CD4-positive, alpha-beta T cell treated with Interleukin-15 for 1 hour (primary cell): ENCODE results near the gene CNPY1.
"Not testable (repeated sequence)": the region's sequence is repeated elsewhere in the genome, so short reads cannot be mapped to it uniquely, and the experiment has no call there.

Experiments used
- DNase-seq: peaks from one replicate; pipeline ENCODE4 v3.0.0-alpha.2; 2020

The CNPY1 gene

GRCh38 chr7:155546449-155546848 lies at the start of gene CNPY1:
TSS of gene CNPY1 (minus strand) at chr7:155546559. CDS start at chr7:155545929, 630 bp downstream.
- not testable (repeated sequence) for DNase-seq

DNA sequence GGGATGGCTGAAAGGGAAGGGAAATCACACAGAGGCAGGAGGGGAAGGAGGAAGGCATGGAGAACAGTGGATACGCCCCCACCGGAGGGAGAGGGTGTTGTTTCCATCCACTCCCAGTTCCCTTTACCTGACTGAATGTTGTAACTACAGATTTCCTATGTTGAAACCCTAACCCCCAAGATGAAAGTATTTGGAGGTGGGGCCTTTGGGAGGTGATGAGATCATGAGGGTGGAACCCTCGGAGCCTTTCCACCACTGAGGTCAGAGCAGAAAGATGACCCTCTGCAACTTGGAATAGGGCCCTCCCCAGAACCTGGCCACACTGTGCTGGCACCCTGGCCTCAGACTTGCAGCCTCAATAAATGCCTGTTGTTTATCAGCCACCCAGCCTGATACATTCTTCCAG lies 48.6 kb upstream of the CNPY1 start:
- no peak for DNase-seq

DNA sequence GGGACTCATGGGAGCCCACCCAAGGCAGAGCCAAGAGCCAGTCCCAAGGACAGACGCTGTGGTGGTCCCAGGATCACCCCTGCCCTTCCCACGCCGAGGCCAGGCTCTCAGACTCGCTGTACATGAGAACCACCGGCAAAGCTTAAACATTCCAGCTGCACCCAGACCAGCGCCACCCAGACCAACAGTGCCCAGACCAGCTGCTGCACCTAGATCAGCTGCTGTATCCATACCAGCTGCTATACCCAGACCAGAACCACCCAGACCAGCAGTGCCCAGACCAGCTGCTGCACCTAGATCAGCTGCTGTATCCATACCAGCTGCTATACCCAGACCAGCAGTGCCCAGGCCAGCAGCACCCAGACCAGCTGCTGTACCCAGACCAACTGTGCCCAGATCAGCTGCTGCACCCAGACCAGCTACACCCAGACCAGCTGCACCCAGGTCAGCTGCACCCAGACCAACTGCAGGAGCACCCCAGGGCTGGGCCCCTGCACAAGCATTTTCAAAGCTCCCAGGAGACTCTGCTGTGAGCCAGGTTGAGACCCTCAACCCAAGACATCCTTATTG lies 47.9 kb upstream of the CNPY1 start:
- no peak for DNase-seq

- no peak for DNase-seq
These were observed 47.3 kb upstream of the CNPY1 start for GRCh38 chr7:155593461-155594162.

GRCh38 chr7:155591055-155591775 lies 44.9 kb upstream of the CNPY1 start:
- no peak for DNase-seq

GRCh38 chr7:155590215-155591018 lies 44.1 kb upstream of the CNPY1 start:
- peak; percentile 84 for DNase-seq

DNA sequence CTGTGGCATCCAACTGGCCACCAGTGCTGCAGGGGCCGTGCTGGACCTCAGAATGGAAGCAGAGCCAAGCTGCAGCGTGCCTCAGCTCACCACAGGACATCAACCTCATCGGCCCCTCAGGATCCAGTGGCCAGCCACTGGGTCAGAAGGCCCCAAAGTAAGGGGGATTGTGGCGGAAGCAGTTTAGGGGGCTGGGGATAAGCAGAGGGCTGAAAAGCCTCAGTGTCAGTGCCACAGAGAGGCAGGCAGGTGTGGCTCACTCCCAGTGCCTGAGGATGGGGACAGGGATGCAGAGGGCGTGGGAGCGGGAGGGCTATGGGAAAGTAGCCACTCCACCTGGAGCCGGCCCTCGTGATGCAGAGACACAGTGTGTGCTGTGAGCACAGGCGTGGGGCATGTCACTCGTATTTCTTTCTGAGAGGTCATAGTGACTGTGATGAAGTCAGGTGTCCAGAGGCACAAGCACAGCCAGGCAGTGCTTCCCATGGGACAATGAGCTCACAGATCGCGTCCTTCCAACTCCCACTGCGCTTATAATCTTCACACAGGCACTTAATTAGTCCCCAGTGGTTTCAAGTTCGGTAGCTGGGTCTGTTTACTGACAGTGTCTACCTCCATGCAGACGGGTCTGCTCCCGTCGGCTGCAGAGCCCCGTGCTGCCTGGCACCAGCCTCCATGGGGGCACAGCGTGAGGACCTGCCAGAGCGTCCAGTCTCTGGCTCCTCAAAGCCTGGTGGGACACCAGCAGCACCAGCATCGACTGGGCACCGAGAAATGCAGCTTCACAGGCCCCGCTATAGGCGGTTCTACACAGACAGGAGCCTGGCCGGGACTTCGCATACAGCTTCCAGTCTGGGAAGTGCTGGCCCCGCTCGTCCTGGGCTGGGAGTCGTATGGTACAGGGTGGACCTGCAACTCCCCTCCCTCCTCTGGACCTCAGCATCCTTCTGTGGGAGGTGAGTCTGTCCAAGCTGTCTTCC lies 42.9 kb upstream of the CNPY1 start:
- no peak for DNase-seq

DNA sequence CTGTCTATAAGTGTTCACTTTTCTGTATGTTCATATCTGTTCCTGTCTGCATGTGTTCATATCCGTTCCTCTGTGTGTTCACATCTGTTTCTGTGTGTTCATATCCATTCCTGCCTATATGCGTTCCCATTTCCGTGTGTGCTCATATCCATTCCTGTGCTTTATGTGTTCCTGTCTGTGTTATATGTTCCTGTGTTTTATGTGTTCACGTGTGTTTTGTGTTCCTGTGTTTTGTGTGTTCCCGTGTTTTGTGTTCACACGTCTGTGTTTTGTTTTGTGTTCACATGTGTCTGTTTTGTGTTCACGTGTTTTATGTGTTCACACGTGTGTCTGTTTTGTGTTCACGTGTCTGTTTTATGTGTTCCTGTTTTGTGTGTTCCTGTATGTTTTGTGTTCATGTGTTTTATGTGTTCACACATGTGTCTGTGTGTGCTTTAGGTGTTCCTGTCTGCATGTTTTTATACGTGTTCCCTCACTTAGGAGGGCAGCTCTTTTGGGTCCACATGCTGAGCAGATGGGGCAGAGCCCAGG lies 42.2 kb upstream of the CNPY1 start:
- no peak for DNase-seq

DNA sequence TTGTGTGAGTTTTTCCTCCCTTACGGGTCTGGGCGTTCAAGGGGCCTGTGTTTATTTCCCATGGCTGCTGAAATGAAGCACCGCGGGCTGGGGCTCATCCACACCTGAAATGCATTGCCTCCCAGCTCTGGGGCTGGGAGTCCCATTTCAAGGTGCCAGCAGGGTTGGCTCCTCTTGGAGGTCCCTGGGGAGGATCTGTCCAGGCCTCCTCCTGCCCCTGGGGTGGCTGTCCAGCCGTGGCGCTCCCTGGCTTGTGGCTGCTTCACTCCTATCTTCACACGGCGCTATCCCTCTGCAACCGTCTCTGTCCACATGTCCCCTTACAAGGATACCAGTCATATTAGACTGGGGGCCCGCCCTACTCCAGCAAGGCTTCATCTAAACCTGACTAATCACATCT lies 41.1 kb upstream of the CNPY1 start:
- DNase-seq, result no peak

DNA sequence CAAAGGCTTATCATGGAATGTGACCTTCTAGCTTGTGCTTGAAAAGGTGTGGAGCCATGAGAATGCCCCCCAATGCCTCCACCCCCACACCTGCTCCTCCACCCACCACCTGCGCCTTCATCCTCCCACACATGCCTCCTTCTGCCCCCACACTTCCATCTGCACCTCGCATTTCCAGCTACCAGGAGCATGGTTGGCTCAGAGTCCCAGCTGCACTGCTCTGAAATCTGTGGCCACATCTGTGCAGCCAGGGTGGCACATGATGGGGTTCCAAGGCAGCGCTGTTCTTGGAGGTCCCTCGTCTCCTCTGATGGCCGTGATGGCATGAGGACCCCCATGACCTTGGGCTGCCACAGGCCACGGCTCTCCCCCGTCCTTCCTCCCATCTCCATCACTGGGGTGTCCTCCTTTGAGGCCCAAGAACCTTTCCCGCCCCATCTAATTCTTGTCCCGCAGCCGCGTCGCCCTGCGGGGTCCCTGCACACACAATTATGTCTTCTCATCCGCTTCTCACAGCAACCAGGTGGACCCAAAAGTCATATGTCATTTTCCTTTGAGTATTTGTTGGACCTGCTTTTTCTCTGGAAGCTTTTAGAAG lies 40.6 kb upstream of the CNPY1 start:
- no peak for DNase-seq

DNA sequence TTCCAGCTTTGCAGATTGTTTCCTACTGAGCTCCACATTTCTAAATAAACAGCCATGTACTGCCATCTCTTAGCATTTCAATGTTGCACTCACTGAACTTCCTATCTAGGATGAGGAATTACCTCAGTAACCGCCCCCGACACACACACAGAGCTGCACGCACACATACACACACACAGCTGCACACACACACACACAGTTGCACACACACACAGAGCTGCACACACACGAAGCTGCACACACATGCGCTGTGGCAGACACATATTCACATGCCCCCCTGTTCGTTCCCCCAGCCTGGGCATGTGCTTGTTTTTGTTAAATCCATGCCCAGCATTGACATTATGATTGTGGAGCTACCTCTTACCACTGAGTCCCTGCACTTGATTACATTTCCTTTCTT lies 39.6 kb upstream of the CNPY1 start:
- no peak for DNase-seq

DNA sequence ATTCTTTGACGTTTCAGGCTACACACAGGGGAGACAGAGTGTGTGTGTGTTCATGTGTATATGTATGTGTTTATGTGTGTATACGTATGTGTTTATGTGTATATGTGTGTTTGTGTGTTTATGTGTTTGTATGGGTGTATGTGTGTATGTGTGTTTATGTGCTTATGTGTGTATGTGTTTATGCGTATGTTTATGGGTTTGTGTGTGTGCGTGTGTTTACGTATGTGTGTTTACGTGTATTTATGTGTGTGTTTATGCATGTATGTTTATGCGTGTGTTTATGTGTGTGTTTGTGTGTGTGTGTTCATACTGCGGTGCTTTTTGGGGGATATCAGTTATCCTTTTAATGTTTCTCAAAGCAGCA lies 39.2 kb upstream of the CNPY1 start:
- DNase-seq, result no peak

DNA sequence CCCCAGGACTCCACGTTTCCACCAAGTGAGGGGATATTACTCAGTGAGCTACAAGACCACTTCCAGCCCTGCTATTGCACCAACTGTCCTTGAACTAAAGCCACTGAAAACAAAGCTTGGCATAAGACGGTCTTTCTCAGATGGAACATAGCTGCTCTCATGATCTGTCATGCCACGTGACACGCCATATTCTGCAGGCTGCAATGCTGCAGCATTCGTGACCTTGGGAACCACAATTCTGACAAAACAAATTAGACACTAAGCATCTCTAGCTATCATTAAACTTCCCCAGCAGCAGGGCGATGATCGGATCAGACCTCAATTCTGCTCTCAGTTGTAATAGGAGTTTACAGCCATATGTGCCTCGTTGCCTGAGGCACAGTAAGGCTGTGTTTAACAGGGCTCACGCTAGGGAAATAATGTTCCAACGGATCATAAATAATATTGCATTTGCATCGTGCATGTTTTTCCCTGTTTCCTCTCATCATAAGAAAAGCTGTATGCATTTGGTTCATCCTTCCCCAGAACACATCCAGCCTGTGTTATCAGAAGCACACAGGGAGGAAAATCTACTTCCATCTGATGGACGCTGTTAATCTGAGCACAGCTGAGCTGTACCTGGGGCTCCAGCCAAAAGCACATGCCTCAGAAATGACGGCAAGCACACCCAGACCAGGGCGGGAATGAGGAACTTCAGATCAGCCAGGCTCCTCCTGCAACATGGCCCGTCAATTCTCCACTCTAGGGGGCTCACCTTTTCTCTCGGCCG lies 38.6 kb upstream of the CNPY1 start:
- no peak for DNase-seq

GRCh38 chr7:155584261-155584660 lies 37.9 kb upstream of the CNPY1 start:
- no peak for DNase-seq

DNA sequence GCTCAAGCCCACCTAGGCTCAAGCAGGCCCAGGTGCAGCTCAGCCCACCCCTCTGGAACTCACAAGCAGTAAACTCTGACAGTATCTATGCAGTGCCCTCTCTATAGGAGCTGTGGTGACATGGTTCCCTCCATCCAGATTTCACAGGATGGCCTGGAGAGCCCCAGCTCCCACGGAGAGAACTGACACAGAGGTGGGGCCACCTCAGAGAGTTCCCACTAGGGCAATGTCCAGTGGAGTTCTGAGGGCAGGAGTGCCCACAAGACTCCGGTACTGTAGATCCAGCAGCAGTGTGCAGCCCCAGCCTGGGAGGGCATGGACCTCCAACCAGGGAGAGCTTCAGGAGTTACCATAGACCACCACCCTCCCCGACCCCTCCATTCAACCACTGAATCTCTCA lies 37.3 kb upstream of the CNPY1 start:
- DNase-seq, result no peak

GRCh38 chr7:155581954-155582353 lies 35.6 kb upstream of the CNPY1 start:
- DNase-seq, result no peak

DNA sequence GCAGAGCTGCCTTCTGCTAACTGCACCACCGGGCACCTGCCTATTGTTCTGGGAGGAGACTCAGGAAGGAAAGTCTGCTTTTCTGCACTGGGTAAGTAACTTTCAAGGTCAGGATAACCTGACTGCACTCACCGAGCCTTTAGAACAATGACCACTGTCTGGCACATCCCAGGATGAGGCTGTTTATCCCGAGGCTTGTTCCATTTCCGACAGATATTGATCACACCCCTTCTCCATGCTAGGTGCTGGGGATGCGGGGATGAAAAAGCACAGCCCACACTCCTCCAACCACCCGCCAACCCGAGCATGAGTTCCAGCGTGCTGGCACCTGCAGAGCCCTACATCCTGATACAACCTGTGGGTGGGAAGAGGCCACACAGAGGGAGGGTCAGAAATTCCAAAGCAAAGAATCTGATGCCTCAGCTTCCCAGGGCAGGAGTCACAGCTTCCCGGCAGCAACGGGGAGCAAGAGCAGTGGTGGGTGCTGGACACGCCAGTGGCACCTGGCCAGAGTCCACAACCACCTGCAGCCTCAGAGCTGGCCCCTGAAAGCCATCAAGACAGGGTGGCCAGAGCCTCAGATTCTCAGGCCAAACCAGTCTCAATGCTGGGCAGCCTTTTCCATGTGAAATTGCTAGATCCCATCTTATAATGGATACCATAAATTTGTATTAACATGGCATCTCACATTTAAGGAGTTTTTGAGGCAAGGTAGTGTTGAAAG lies 34.9 kb upstream of the CNPY1 start:
- no peak for DNase-seq

DNA sequence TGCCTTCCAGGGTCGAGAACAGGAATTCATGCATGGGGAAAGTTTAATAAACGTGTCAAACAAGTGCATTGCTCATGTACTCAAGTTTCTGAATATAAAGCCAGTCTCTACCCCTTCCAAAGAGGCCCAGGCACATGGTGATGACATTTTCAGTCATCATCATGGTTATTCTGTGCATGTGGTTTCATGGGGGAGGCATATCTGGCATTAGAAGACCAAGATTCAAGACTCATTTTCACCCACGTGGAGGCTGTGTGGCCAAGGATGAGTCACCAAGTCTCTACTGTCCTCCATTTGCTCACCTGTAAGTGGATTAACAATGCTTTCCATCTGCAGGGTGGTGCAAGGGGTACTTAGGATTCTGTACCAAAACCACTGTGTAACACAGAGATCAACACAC lies 34.0 kb upstream of the CNPY1 start:
- DNase-seq, result no peak

DNA sequence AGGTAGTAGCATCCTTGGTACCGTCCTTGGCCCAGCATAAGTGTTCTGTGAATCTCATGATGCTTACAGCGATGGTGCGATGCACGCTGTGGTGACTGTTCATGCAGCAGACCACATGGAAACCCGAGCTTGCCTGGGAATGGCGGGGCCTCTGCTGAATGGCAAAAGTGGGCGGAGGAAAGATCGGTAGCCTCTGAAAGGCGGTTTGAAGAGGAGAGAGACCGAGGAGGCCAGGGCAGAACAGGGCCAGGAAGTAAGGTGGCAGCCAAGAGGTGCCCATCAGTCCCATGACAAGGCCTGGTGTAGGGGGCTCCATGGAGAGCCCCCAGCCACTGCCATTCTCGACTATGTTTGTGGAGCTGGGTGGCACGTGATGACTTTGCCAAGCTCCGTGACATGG lies 33.2 kb upstream of the CNPY1 start:
- no peak for DNase-seq

DNA sequence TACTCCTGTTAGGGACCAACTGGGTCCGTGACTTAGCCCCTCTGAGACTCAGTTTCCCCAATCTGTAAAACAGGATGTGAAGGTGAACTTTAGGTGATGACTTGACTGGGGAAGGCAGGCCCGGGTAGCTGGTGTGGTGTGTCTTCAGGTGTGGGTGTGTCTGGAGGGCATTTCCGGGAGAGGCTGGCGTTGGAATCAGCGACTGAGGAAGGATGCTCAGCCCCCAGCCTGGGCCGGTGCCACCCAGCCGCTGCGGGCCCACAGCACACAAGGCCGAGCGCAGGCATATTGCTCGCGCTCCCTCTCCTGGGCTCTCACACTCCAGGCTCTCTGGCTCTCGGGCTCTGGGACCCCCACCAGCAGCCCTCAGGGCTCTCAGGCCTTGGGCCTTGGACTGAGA lies 31.7 kb upstream of the CNPY1 start:
- no peak for DNase-seq
